H1 (cell line): ENCODE results near the gene OAT.

Source experiments
- ATF2 ChIP-seq: IDR thresholded peaks from 2 replicates; pipeline ENCODE4 v1.6.1; 2012; ENCODE audit warnings: low read length, inconsistent platforms
- BRCA1 ChIP-seq: IDR thresholded peaks from 2 replicates; pipeline ENCODE4 v1.6.1; 2012; ENCODE audit warnings: low read depth, low read length, improper control_type of control experiment
- CEBPB ChIP-seq: IDR thresholded peaks from 2 replicates; pipeline ENCODE4 v1.6.1; 2012; ENCODE audit warnings: low read depth, low read length
- CTCF ChIP-seq, 3 experiments: IDR thresholded peaks; 1 replicate in 2 of 3; 2 replicates in 1 of 3; pipeline versions ENCODE4 v1.5.1 to v1.6.1; 2011; ENCODE audit warnings: low read length in 3 of 3, mild to moderate bottlenecking in 3 of 3, inconsistent platforms in 2 of 3, low read depth in 1 of 3, moderate library complexity in 1 of 3; ENCODE audit not compliant: insufficient read depth in 1 of 3; ENCODE audit errors: control extremely low read depth in 1 of 3
- EGR1 ChIP-seq: IDR thresholded peaks from 2 replicates; pipeline ENCODE4 v1.6.1; 2011; ENCODE audit warnings: low read depth, low read length, borderline replicate concordance
- EP300 ChIP-seq, 2 experiments: IDR thresholded peaks; 1 replicate in 1 of 2; 2 replicates in 1 of 2; pipeline ENCODE4 v1.6.1; 2011 to 2012; ENCODE audit warnings: low read depth in 2 of 2, low read length in 2 of 2, mild to moderate bottlenecking in 2 of 2, borderline replicate concordance in 1 of 2, inconsistent platforms in 1 of 2, moderate library complexity in 1 of 2
- KDM5A ChIP-seq: fragments of 200-600 bp; IDR thresholded peaks from 2 replicates; pipeline ENCODE4 v1.7.1; 2012; ENCODE audit warnings: mild to moderate bottlenecking, low read length, inconsistent platforms, mixed read lengths
- MAX ChIP-seq: IDR thresholded peaks from 2 replicates; pipeline ENCODE4 v1.6.1; 2012; ENCODE audit warnings: inconsistent platforms
- NRF1 ChIP-seq: IDR thresholded peaks from 2 replicates; pipeline ENCODE4 v1.6.1; 2011; ENCODE audit warnings: mild to moderate bottlenecking, low read depth, low read length, improper control_type of control experiment
- POU5F1 ChIP-seq: IDR thresholded peaks from 2 replicates; pipeline ENCODE4 v1.6.1; 2011; ENCODE audit warnings: low read depth, mild to moderate bottlenecking, low read length, moderate library complexity
- RAD21 ChIP-seq, 2 experiments: IDR thresholded peaks in 1 of 2; conservative IDR thresholded peaks in 1 of 2; 2 replicates each; pipeline ENCODE4 v1.6.1; 2011; ENCODE audit warnings: low read depth in 2 of 2, low read length in 2 of 2, improper control_type of control experiment in 1 of 2, inconsistent platforms in 1 of 2, mild to moderate bottlenecking in 1 of 2, moderate library complexity in 1 of 2
- RXRA ChIP-seq: IDR thresholded peaks from 2 replicates; pipeline ENCODE4 v1.6.1; 2011; ENCODE audit warnings: low read depth, mild to moderate bottlenecking, low read length, moderate library complexity; ENCODE audit not compliant: insufficient read depth
- SAP30 ChIP-seq: fragments of 300-600 bp; sonication (generic); IDR thresholded peaks from 2 replicates; pipeline ENCODE4 v1.7.1; 2012; ENCODE audit warnings: low read length, moderate library complexity, mild to moderate bottlenecking, inconsistent platforms; ENCODE audit not compliant: insufficient read depth, insufficient replicate concordance
- SUZ12 ChIP-seq: fragments of 200-600 bp; sonication (generic); IDR thresholded peaks from 2 replicates; pipeline ENCODE4 v1.6.1; 2012; ENCODE audit warnings: mild to moderate bottlenecking, inconsistent platforms, low read length, moderate library complexity, mixed read lengths

GRCh38 chr10:124386186-124387077, 32.3 kb downstream of the OAT start:
- TF ChIP-seq RAD21 (IDR thresholded peaks at IDR 0.05 in 1 of 2, conservative IDR thresholded peaks at IDR 0.05 in 1 of 2; ENCODE audit: low read depth in 2 of 2, low read length in 2 of 2): no peak
- no peak for TF ChIP-seq SUZ12
- TF ChIP-seq BRCA1: no peak
- TF ChIP-seq NRF1: no peak
- no peak for TF ChIP-seq MAX
- no peak for TF ChIP-seq KDM5A
- TF ChIP-seq POU5F1: no peak
- no peak for TF ChIP-seq EGR1
- TF ChIP-seq CTCF (IDR thresholded peaks at IDR 0.05; ENCODE audit: control extremely low read depth in 1 of 3, insufficient read depth in 1 of 3, low read depth in 1 of 3, low read length in 3 of 3): no peak
- TF ChIP-seq RXRA: no peak
- no peak for TF ChIP-seq EP300 (IDR thresholded peaks at IDR 0.05; ENCODE audit: borderline replicate concordance in 1 of 2, low read depth in 2 of 2, low read length in 2 of 2)
- TF ChIP-seq SAP30: no peak
- TF ChIP-seq ATF2: no peak
- TF ChIP-seq CEBPB: no peak
